RWPE1 (cell line): Measurements from ENCODE around the gene MTR.

Experiments used
- CTCF ChIA-PET: fragments of 350-600 bp; sonication (Branson Sonifier 250); formaldehyde crosslinking; extraction: SDS; loops from one replicate; lab custom pipeline; 2021; lab: Yijun Ruan, JAX
- POLR2A ChIA-PET: fragments of 400-600 bp; formaldehyde crosslinking; extraction: SDS; loops from one replicate; lab custom pipeline; 2020; ENCODE audit warnings: antibody characterized with exemption; ENCODE audit not compliant: low non-redundant PET; lab: Yijun Ruan, JAX
- DNase-seq: peaks from one replicate; pipeline ENCODE4 v3.0.0; 2012; ENCODE audit warnings: low spot score
- H3K27ac ChIP-seq: fragments of 450-650 bp; 2 replicates; pipeline ENCODE4 v1.5.1; 2017
- CTCF ChIP-seq: fragments of 450-650 bp; conservative IDR thresholded peaks from 2 replicates; pipeline ENCODE4 v1.5.1; 2017; ENCODE audit warnings: low read depth, mild to moderate bottlenecking

Gene MTR

GRCh38 chr1:236837897-236838296, 42.8 kb downstream of the MTR start:
- ChIA-PET POLR2A (no interaction called here), CTCF (no interaction called here)
- no peak for TF ChIP-seq CTCF

GRCh38 chr1:236841341-236841740, 46.2 kb downstream of the MTR start:
- TF ChIP-seq CTCF = no peak
- H3K27ac ChIP-seq = no peak overlapping the region
- DNase-seq = no peak
- CTCF ChIA-PET = no interaction called here
- POLR2A ChIA-PET = no interaction called here

More at GRCh38 chr1:236837897-236838296, 42.8 kb downstream of the MTR start:
- H3K27ac ChIP-seq = no peak overlapping the region
- DNase-seq = no peak

DNA sequence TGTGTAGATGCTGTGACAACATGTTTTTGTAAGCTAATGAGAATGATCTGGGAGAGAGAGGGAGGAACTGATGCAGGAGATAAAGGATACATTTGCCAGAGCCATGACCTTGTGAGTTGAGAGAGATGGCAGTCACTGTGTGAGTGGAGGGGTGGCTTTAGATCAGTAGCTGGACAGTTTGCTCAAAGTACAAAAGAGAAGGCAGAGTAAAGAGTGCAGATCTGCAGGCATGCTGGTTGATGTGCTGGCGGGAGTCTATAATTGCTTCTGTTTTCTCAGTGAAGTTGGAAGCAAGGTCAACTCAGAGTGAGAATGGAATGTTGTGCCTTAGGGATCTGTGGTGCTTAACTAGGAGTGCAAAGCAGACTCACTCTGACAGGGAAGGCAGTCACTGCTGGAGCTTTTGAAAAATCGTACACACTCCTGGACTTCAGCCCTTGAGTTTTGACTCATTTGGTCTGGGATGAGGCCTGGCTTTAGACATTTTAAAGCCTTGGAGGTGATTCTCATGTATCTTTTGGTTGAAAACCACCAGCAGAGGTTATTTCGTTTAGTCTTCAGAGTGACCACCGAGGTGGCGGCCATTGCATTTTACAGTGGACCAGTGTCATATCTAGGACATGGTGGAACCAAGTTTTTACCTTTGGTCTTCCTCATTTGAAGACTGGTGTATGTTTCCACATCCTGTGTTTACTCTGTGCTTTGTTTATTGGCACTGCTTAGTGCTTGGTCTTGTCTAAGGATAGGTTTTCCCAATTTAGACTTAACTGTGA, 49.6 kb downstream of the MTR start:
- ChIA-PET CTCF (no interaction called here), POLR2A (no interaction called here)
- TF ChIP-seq CTCF = no peak
- no peak overlapping the region for H3K27ac ChIP-seq
- DNase-seq = no peak

GRCh38 chr1:236845830-236846229, 50.7 kb downstream of the MTR start:
- H3K27ac ChIP-seq = no peak overlapping the region
- ChIA-PET POLR2A (no interaction called here), CTCF (no interaction called here)
- DNase-seq = no peak
- no peak for TF ChIP-seq CTCF

- POLR2A ChIA-PET = no interaction called here
- no peak overlapping the region for H3K27ac ChIP-seq
- no peak for TF ChIP-seq CTCF
- CTCF ChIA-PET = no interaction called here
- DNase-seq = no peak
Measured at GRCh38 chr1:236848274-236848923, 53.3 kb downstream of the MTR start.

DNA sequence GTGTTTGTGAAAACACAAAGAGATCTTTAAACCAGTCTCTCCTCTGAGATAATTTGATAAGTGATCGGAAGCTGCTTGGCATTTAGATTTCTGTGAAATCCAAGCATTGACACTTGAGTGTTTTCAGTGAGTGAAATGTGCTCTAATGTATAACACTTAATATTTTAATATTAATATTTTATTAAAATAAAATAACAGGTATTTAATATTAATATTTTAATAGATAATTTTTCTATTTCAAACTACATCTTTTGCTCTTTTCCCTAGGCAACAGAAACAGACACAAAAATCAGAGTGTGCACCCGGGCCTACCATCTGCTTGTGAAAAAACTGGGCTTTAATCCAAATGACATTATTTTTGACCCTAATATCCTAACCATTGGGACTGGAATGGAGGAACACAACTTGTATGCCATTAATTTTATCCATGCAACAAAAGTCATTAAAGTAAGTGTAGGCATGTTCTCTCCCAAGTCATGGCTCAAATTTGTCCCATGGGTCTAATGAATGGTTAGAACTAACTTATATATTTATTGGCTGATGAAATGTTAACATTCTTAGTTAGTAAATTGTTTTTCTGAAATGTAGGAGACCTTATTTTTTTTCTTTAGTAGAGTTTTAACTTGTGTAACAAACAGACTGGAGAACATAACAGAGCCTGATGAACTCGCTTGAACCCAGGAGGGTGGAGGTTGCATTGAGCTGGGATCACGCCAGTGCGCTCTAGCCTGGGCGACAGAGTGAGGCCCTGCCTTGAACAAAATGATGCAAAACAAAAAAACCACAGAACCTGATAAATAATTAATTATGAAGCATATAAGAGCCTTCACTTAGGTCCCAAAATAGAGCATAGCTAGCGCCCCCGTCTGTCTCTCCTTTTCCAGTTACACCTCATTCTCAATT, 55.2 kb downstream of the MTR start:
- H3K27ac ChIP-seq = no peak overlapping the region
- no peak for TF ChIP-seq CTCF
- CTCF ChIA-PET = no interaction called here
- DNase-seq = no peak
- POLR2A ChIA-PET = no interaction called here
